Measurements from ENCODE around the gene PTPRM.

DNA sequence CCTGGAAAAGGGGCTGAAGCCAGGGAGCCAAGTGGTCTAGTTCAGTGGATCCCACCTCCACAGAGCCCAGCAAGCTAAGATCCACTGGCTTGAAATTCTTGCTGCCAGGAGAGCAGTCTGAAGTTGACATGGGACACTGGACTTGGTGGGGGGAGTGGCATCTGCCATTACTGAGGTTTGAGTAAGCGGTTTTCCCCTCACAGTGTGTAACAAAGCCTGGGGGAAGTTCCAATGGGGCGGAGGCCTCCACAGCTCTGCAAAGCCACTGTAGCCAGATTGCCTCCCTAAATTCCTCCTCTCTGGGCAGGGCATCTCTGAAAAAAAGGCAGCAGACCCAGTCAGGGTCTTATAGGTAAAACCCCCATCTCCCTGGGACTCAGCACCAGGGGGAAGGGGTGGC lies 144.4 kb downstream of the PTPRM start:
- TF ChIP-seq, protein P1, sequence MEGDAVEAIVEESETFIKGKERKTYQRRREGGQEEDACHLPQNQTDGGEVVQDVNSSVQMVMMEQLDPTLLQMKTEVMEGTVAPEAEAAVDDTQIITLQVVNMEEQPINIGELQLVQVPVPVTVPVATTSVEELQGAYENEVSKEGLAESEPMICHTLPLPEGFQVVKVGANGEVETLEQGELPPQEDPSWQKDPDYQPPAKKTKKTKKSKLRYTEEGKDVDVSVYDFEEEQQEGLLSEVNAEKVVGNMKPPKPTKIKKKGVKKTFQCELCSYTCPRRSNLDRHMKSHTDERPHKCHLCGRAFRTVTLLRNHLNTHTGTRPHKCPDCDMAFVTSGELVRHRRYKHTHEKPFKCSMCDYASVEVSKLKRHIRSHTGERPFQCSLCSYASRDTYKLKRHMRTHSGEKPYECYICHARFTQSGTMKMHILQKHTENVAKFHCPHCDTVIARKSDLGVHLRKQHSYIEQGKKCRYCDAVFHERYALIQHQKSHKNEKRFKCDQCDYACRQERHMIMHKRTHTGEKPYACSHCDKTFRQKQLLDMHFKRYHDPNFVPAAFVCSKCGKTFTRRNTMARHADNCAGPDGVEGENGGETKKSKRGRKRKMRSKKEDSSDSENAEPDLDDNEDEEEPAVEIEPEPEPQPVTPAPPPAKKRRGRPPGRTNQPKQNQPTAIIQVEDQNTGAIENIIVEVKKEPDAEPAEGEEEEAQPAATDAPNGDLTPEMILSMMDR (IDR thresholded peaks at IDR 0.05; ENCODE audit: low read depth, low read length, poor library complexity, severe bottlenecking) = no peak
- TF ChIP-seq EZH2phosphoT487 (IDR thresholded peaks at IDR 0.05; ENCODE audit: borderline replicate concordance, low read length) = no peak
